Measurements from ENCODE around the gene FHL3.

The FHL3 gene

DNA sequence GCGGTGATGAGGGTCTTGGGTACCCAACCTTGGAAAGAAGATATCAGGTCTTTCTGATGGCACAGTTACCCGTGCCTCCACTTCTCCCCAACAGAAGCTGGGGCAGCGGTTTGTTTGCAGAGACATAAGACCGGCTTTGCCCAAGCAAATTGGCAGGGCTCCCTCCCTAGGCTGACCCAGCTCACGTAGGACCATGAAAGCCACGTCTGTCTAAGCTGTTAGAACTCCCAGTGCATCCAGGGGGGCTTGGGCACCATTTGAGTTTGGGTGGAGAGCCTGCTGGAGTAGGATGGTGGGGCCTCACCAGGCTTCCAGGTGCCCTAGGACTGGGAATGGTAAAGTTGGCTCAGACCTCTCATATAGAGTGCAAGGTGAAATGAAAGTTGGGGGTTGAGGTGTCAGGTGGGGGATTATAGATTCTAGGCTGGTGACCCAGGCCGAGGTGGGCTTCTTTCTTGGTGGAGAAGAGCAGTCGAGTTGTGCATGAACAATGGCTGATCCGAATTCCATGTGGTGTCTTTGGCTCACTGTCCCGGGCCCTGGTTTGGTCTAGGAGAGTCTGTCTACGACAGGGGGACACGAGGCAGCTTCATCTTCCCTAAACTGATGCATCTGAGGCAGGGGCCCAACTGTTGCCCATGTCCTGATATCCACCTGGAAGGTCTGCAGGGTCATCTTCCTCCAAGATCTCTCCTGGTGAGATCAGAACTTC, 37.9 kb upstream of the FHL3 start:
- Histone ChIP-seq H3K4me1 (ENCODE audit: control insufficient read depth, insufficient read depth, low read depth, low read length) (peaks cover 42% of the 10 kb centered on the region), H2AK5ac (ENCODE audit: low read length, severe bottlenecking) (no peak overlapping the region), H3K4me3 (ENCODE audit: insufficient read depth in 1 of 2, low read depth in 1 of 2, low read length in 2 of 2) (no peak overlapping the region), H2AFZ (ENCODE audit: low read depth, low read length) (no peak overlapping the region), H3K4ac (ENCODE audit: low read depth in 1 of 2, low read length in 2 of 2) (no peak overlapping the region), H3K27ac (ENCODE audit: low read length, poor library complexity, severe bottlenecking) (no peak overlapping the region), H2BK12ac (ENCODE audit: low read length in 2 of 2) (no peak overlapping the region), H4K8ac (ENCODE audit: low read length) (no peak overlapping the region), H3K36me3 (ENCODE audit: control insufficient read depth in 1 of 2, insufficient read depth in 2 of 2, low read depth in 1 of 2, low read length in 2 of 2) (no peaks in the 10 kb centered on the region), H3K9ac (ENCODE audit: low read length) (no peak overlapping the region), H3K23ac (ENCODE audit: low read length in 2 of 2) (no peak overlapping the region), H2BK15ac (ENCODE audit: low read depth, poor library complexity, severe bottlenecking) (no peak overlapping the region), H3K79me1 (replicated peaks; ENCODE audit: low read length, poor library complexity, severe bottlenecking) (no peaks in the 10 kb centered on the region), H2BK120ac (ENCODE audit: low read depth, low read length) (no peak overlapping the region), H3K18ac (ENCODE audit: low read depth in 1 of 2, low read length in 2 of 2) (no peak overlapping the region), H3K4me2 (ENCODE audit: low read length, poor library complexity, severe bottlenecking) (no peak overlapping the region), H3K27me3 (ENCODE audit: control insufficient read depth in 1 of 2, insufficient read depth in 1 of 2, low read length in 2 of 2) (peaks cover 58 to 72% of the 10 kb centered on the region in 2 experiments), H3K9me3 (ENCODE audit: control insufficient read depth, low read length) (no peaks in the 10 kb centered on the region), H3K14ac (ENCODE audit: low read length in 2 of 2) (no peak overlapping the region), H4K91ac (ENCODE audit: low read length) (no peak overlapping the region), H2BK5ac (ENCODE audit: low read depth, low read length, poor library complexity, severe bottlenecking) (no peak overlapping the region)
- no peak for DNase-seq
- WGBS = 84% methylated on average over 12 of the region's 12 CpGs

DNA sequence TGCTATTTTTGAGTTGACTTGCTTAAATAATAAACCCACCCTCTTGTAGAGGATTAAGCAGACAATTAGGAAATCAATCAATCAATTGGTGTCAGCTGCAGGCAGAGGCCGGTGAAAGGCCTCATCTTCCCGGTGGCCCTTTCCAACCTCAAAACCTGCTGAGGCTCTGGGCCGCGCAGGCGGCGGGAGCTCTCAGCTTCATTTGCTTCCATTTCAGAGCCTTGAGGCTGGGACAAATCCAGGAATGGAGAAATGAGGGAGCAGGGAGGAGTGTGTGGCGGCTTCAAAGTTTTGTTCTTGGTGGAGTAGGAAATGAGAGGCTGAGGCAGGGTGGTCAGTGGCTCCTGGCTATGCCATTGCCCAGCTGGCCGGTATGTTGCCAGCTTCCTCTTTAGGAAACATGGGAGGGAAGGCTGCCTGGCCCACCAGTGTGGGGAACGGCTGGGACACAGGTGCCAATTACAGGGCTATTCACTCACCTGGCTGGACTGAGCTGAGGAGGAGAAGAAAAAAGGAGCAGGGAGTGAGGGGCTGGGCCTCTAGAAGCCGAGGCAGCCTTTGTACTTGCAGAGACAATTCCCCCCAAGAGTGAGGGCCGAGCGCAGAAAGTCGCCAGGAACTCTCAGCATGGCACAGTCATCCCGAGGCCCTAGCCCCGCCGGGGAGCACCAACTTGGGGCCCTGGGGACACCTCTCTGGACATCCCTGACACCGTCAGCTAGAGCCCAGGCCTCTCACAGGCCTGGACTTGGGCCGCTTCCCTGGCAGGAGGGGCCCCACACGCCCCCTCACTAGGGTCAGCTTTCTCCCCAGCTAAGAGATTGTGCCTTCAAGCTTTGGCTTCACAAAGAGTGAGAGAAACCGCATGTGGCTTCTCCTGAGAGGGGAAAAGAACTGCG, 36.9 kb upstream of the FHL3 start:
- no peak overlapping the region for H2BK15ac ChIP-seq (ENCODE audit: low read depth, poor library complexity, severe bottlenecking)
- no peak overlapping the region for H3K4ac ChIP-seq (ENCODE audit: low read depth in 1 of 2, low read length in 2 of 2)
- no peak overlapping the region for H3K9ac ChIP-seq (ENCODE audit: low read length)
- no peak overlapping the region for H3K4me3 ChIP-seq (ENCODE audit: insufficient read depth in 1 of 2, low read depth in 1 of 2, low read length in 2 of 2)
- no peak overlapping the region for H2AK5ac ChIP-seq (ENCODE audit: low read length, severe bottlenecking)
- H2BK120ac ChIP-seq (ENCODE audit: low read depth, low read length) = no peak overlapping the region
- no peak overlapping the region for H3K4me2 ChIP-seq (ENCODE audit: low read length, poor library complexity, severe bottlenecking)
- H3K79me1 ChIP-seq (replicated peaks; ENCODE audit: low read length, poor library complexity, severe bottlenecking) = no peaks in the 10 kb centered on the region
- DNase-seq = no peak
- H4K8ac ChIP-seq (ENCODE audit: low read length) = no peak overlapping the region
- no peak overlapping the region for H3K18ac ChIP-seq (ENCODE audit: low read depth in 1 of 2, low read length in 2 of 2)
- no peak overlapping the region for H4K91ac ChIP-seq (ENCODE audit: low read length)
- H3K27me3 ChIP-seq (ENCODE audit: control insufficient read depth in 1 of 2, insufficient read depth in 1 of 2, low read length in 2 of 2) = peaks cover 56 to 64% of the 10 kb centered on the region in 2 experiments
- H2BK5ac ChIP-seq (ENCODE audit: low read depth, low read length, poor library complexity, severe bottlenecking) = no peak overlapping the region
- no peak overlapping the region for H3K23ac ChIP-seq (ENCODE audit: low read length in 2 of 2)
- no peaks in the 10 kb centered on the region for H3K36me3 ChIP-seq (ENCODE audit: control insufficient read depth in 1 of 2, insufficient read depth in 2 of 2, low read depth in 1 of 2, low read length in 2 of 2)
- peaks cover 35% of the 10 kb centered on the region for H3K4me1 ChIP-seq (ENCODE audit: control insufficient read depth, insufficient read depth, low read depth, low read length)
- no peaks in the 10 kb centered on the region for H3K9me3 ChIP-seq (ENCODE audit: control insufficient read depth, low read length)
- H3K14ac ChIP-seq (ENCODE audit: low read length in 2 of 2) = no peak overlapping the region
- H2BK12ac ChIP-seq (ENCODE audit: low read length in 2 of 2) = no peak overlapping the region
- no peak overlapping the region for H3K27ac ChIP-seq (ENCODE audit: low read length, poor library complexity, severe bottlenecking)
- 90% methylated on average over 21 of the region's 21 CpGs for WGBS
- no peak overlapping the region for H2AFZ ChIP-seq (ENCODE audit: low read depth, low read length)

DNA sequence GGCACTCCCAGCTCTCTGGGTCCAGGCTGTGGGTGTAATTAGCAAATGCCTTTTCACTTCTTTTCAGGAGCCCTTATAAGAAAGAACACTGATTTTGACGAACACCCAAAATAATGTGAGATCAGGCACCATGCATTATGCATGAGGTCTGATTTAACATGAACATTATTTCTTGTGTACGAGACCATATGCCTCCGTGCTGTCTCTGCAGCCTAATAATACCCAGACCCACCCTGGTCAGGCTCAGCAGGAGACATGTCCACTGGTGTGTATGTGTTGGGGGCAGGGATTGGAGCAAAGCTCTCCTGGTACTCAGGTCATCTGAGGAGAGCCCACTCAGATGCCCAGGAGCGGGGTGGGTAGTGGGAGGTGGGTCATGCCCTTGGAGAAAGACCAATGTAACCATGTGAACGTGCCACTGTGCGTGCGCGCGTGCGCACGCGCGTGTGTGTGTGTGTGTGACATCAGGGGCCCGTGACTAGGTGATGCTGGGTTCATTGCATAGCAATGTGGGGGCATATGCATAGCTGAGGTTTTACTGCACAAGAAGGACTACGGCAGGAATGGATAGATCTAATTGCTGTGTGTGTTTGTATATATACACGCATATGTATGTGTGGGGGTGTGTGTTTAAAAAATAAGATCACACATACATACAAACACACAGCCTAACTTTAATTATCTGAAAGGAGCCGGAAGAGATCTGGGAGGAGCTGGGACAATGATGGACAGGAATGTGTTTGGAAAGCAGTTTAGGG, 34.2 kb upstream of the FHL3 start:
- H3K27me3 ChIP-seq (ENCODE audit: control insufficient read depth in 1 of 2, insufficient read depth in 1 of 2, low read length in 2 of 2) = peaks cover 47 to 54% of the 10 kb centered on the region in 2 experiments
- no peaks in the 10 kb centered on the region for H3K79me1 ChIP-seq (replicated peaks; ENCODE audit: low read length, poor library complexity, severe bottlenecking)
- no peak overlapping the region for H3K18ac ChIP-seq (ENCODE audit: low read depth in 1 of 2, low read length in 2 of 2)
- no peak overlapping the region for H2AK5ac ChIP-seq (ENCODE audit: low read length, severe bottlenecking)
- no peak overlapping the region for H2BK12ac ChIP-seq (ENCODE audit: low read length in 2 of 2)
- no peak overlapping the region for H2AFZ ChIP-seq (ENCODE audit: low read depth, low read length)
- 97% methylated on average over 15 of the region's 17 CpGs for WGBS
- no peak overlapping the region for H3K27ac ChIP-seq (ENCODE audit: low read length, poor library complexity, severe bottlenecking)
- no peak overlapping the region for H3K14ac ChIP-seq (ENCODE audit: low read length in 2 of 2)
- H3K4me3 ChIP-seq (ENCODE audit: insufficient read depth in 1 of 2, low read depth in 1 of 2, low read length in 2 of 2) = no peak overlapping the region
- peaks cover 14% of the 10 kb centered on the region for H3K4me1 ChIP-seq (ENCODE audit: control insufficient read depth, insufficient read depth, low read depth, low read length)
- H4K8ac ChIP-seq (ENCODE audit: low read length) = no peak overlapping the region
- H3K4me2 ChIP-seq (ENCODE audit: low read length, poor library complexity, severe bottlenecking) = no peak overlapping the region
- no peaks in the 10 kb centered on the region for H3K9me3 ChIP-seq (ENCODE audit: control insufficient read depth, low read length)
- no peak overlapping the region for H2BK15ac ChIP-seq (ENCODE audit: low read depth, poor library complexity, severe bottlenecking)
- H3K9ac ChIP-seq (ENCODE audit: low read length) = no peak overlapping the region
- no peak for DNase-seq
- H2BK120ac ChIP-seq (ENCODE audit: low read depth, low read length) = no peak overlapping the region
- H4K91ac ChIP-seq (ENCODE audit: low read length) = no peak overlapping the region
- no peaks in the 10 kb centered on the region for H3K36me3 ChIP-seq (ENCODE audit: control insufficient read depth in 1 of 2, insufficient read depth in 2 of 2, low read depth in 1 of 2, low read length in 2 of 2)
- no peak overlapping the region for H2BK5ac ChIP-seq (ENCODE audit: low read depth, low read length, poor library complexity, severe bottlenecking)
- no peak overlapping the region for H3K23ac ChIP-seq (ENCODE audit: low read length in 2 of 2)
- no peak overlapping the region for H3K4ac ChIP-seq (ENCODE audit: low read depth in 1 of 2, low read length in 2 of 2)

DNA sequence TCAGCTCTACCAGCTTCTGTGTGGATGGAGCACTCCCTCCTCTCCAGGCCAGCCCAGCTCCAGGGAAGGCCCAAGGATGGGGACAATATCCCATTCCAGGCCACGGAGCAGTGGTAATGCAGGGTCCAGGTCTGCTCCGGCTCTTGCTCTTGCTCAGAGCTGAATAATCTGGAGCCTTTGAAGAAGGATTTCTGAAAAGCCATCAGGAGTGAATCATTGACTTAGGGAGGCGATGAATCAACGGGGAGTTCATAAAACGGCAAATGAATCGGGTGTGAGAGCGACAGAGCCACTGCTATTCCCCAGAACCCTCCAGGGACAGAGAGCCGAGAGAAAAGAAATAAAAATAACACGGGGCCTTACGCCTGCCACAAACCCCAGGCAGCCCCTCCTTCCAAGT, 33.5 kb upstream of the FHL3 start:
- Histone ChIP-seq H3K14ac (ENCODE audit: low read length in 2 of 2) (no peak overlapping the region), H4K8ac (ENCODE audit: low read length) (no peak overlapping the region), H3K4me3 (ENCODE audit: insufficient read depth in 1 of 2, low read depth in 1 of 2, low read length in 2 of 2) (no peak overlapping the region), H3K27me3 (ENCODE audit: control insufficient read depth in 1 of 2, insufficient read depth in 1 of 2, low read length in 2 of 2) (peaks cover 45 to 47% of the 10 kb centered on the region in 2 experiments), H2AK5ac (ENCODE audit: low read length, severe bottlenecking) (no peak overlapping the region), H3K4me2 (ENCODE audit: low read length, poor library complexity, severe bottlenecking) (peak overlapping the region; percentile 12), H4K91ac (ENCODE audit: low read length) (no peak overlapping the region), H3K18ac (ENCODE audit: low read depth in 1 of 2, low read length in 2 of 2) (no peak overlapping the region), H2BK15ac (ENCODE audit: low read depth, poor library complexity, severe bottlenecking) (no peak overlapping the region), H3K27ac (ENCODE audit: low read length, poor library complexity, severe bottlenecking) (no peak overlapping the region), H2AFZ (ENCODE audit: low read depth, low read length) (no peak overlapping the region), H3K9ac (ENCODE audit: low read length) (no peak overlapping the region), H2BK120ac (ENCODE audit: low read depth, low read length) (no peak overlapping the region), H3K79me1 (replicated peaks; ENCODE audit: low read length, poor library complexity, severe bottlenecking) (no peaks in the 10 kb centered on the region), H2BK12ac (ENCODE audit: low read length in 2 of 2) (no peak overlapping the region), H3K9me3 (ENCODE audit: control insufficient read depth, low read length) (no peaks in the 10 kb centered on the region), H2BK5ac (ENCODE audit: low read depth, low read length, poor library complexity, severe bottlenecking) (no peak overlapping the region), H3K4ac (ENCODE audit: low read depth in 1 of 2, low read length in 2 of 2) (no peak overlapping the region), H3K23ac (ENCODE audit: low read length in 2 of 2) (no peak overlapping the region), H3K4me1 (ENCODE audit: control insufficient read depth, insufficient read depth, low read depth, low read length) (peaks cover 11% of the 10 kb centered on the region), H3K36me3 (ENCODE audit: control insufficient read depth in 1 of 2, insufficient read depth in 2 of 2, low read depth in 1 of 2, low read length in 2 of 2) (no peaks in the 10 kb centered on the region)
- WGBS = 80% methylated on average over 10 of the region's 10 CpGs
- no peak for DNase-seq
